NB4 (cell line): ENCODE data around the gene KRT17.
"Not testable (repeated sequence)": the region's sequence is repeated elsewhere in the genome, so short reads cannot be mapped to it uniquely, and the experiment has no call there.

Experiments used
- DNase-seq: peaks from one replicate; pipeline ENCODE4 v3.0.0; 2010; ENCODE audit warnings: low read depth
- H3K4me3 ChIP-seq: one replicate; pipeline ENCODE4 v1.5.1; 2011; ENCODE audit warnings: mild to moderate bottlenecking, low read depth, low read length, moderate library complexity
- MYC ChIP-seq: IDR thresholded peaks from 2 replicates; pipeline ENCODE4 v1.6.1; 2011; ENCODE audit warnings: low read depth, low read length
- POLR2A ChIP-seq: IDR thresholded peaks from 2 replicates; pipeline ENCODE4 v1.6.1; 2011; ENCODE audit warnings: mild to moderate bottlenecking; ENCODE audit not compliant: insufficient read length; ENCODE audit errors: extremely low read depth
- TF ChIP-seq, protein P1 (sequence below): IDR thresholded peaks from one replicate; pipeline ENCODE4 v1.5.1; 2012; ENCODE audit warnings: low read depth, low read length
- TF ChIP-seq, protein P2 (sequence below): IDR thresholded peaks from 2 replicates; pipeline ENCODE4 v1.6.1; 2011; ENCODE audit warnings: low read depth, low read length

KRT17 gene

DNA sequence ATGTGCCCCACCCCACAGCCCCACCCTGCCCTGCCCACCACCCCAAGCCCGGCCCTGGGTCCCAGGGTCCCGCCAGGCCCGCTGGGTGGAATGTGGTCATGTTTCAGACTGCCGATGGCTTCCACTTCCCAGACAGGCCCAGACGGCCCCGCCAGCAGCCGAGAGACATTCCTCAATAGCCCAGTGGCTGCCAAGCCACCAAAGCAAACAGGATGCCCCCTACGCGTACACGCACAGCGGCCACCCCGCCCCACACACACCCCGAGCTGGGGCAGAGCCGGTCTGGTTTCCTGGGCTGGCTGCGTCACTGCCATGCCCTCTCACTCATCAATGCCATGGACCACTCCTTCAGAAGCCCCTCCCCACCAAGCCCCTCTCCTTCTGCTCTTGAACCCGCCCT is 1.2 kb upstream of the KRT17 start:
- H3K4me3 ChIP-seq = no peak overlapping the region
- DNase-seq = peak; percentile 46
- TF ChIP-seq, protein P1, sequence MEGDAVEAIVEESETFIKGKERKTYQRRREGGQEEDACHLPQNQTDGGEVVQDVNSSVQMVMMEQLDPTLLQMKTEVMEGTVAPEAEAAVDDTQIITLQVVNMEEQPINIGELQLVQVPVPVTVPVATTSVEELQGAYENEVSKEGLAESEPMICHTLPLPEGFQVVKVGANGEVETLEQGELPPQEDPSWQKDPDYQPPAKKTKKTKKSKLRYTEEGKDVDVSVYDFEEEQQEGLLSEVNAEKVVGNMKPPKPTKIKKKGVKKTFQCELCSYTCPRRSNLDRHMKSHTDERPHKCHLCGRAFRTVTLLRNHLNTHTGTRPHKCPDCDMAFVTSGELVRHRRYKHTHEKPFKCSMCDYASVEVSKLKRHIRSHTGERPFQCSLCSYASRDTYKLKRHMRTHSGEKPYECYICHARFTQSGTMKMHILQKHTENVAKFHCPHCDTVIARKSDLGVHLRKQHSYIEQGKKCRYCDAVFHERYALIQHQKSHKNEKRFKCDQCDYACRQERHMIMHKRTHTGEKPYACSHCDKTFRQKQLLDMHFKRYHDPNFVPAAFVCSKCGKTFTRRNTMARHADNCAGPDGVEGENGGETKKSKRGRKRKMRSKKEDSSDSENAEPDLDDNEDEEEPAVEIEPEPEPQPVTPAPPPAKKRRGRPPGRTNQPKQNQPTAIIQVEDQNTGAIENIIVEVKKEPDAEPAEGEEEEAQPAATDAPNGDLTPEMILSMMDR = no peak
- TF ChIP-seq MYC (no peak), POLR2A (no peak)
- TF ChIP-seq, protein P2, sequence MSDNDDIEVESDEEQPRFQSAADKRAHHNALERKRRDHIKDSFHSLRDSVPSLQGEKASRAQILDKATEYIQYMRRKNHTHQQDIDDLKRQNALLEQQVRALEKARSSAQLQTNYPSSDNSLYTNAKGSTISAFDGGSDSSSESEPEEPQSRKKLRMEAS = no peak

DNA sequence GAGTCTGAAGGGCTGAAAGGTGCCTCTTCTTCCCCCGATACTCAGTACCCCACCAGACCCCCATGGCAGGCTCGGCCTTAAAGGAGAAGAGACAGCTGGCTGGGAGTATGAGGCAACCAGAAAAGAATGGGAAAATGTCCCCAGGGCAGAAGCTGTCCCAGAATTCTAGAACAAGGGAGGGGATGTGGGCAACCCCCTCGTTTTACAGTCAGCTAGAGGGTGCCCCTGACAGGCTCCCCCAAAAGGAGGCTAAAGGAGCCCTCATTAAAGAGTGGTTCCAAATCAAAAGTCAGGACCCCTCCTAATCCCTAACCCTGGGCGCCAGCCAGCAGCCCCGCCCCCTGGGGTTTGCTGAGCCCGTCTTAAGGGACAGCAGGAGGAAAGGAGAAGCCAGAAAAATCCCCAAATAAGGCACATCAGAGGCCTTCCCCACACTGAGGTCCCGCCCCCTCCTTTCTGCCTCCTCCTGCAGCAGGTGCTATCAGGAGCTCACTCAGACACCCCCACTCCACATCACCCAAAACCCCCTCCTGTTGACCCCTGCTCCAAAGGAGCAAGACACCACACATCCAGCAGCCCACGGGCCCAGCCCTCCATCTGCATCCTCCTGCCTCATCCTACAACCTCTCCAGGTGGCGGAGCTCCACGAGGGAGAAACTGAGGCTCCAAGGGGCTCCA is 1.1 kb downstream of the KRT17 start:
- not testable (repeated sequence) for DNase-seq

DNA sequence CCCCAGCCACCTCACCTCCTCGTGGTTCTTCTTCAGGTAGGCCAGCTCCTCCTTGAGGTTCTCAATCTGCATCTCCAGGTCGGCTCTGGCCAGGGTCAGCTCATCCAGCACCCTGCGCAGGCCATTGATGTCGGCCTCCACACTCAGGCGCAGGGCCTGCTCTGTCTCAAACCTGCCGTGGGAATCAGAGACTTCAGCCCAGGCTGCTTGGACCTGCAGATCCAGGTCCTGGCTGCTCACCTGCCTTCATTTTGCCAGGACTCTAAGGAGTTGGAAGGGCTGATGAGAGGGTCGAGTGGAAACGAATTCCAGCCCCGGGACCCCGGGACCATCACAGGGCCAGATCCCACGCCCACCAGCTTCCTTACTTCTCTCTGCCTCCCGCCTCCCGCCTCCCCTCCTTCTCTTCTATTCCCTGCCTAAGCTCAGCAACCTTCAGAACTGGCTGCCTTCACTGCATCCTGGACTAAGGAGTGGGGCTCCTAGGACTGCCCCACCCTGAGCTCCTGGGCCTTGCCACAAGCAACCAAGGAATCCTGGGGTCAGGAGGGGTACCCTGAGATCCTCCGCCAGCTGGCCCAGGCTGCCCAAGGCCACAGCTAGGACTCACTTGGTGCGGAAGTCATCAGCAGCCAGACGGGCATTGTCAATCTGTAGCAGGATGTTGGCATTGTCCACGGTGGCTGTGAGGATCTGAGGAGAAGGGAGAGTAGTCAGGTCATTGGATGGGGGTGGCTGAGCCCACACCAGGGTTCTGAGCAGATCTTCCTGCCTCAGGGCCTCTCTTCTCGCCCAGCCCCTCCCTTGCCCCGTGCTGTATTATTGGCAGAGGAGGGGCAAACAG is 1.8 kb downstream of the KRT17 start:
- not testable (repeated sequence) for H3K4me3 ChIP-seq

More for the DNA sequence above, 1.1 kb downstream of the KRT17 start:
- not testable (repeated sequence) for H3K4me3 ChIP-seq

DNA sequence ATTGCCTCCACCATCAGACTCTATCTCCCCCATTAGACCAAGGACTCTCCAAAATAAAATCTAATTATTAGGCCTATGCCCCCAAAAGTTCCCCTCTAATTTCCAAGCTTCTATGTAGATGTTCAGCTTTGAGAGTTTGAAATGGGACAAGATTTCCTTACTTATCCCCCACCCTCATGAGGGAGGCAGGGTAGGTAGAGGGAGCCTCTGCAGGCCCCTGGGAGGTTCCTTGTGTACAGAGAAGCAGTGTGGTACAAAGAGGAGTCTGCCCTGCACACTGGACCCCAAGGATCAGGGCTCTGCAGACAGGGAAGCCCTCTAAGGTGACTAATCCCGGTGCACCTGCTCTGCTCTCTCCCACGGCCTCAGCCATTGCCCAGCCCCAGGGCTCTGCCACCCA is 2.5 kb downstream of the KRT17 start:
- no peak for TF ChIP-seq MYC
- TF ChIP-seq, protein P2 = no peak
- H3K4me3 ChIP-seq = no peak overlapping the region
- DNase-seq = no peak

More for the DNA sequence above, 1.8 kb downstream of the KRT17 start:
- not testable (repeated sequence) for DNase-seq

DNA sequence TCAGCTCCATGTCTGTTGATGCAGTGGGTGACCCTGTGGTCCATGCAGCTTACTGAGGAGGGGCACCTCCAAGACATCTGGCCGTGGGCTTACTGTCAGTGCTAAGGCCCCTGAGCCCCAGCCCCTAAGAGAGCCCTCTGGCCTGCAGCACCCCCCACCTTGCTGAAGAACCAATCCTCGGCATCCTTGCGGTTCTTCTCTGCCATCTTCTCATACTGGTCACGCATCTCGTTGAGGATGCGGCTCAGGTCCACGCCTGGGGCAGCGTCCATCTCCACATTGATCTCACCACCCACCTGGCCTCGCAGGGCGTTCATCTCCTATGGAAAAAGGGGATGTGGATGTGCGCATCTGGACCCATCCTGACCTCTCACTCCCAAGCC is 2.9 kb downstream of the KRT17 start:
- not testable (repeated sequence) for DNase-seq

DNA sequence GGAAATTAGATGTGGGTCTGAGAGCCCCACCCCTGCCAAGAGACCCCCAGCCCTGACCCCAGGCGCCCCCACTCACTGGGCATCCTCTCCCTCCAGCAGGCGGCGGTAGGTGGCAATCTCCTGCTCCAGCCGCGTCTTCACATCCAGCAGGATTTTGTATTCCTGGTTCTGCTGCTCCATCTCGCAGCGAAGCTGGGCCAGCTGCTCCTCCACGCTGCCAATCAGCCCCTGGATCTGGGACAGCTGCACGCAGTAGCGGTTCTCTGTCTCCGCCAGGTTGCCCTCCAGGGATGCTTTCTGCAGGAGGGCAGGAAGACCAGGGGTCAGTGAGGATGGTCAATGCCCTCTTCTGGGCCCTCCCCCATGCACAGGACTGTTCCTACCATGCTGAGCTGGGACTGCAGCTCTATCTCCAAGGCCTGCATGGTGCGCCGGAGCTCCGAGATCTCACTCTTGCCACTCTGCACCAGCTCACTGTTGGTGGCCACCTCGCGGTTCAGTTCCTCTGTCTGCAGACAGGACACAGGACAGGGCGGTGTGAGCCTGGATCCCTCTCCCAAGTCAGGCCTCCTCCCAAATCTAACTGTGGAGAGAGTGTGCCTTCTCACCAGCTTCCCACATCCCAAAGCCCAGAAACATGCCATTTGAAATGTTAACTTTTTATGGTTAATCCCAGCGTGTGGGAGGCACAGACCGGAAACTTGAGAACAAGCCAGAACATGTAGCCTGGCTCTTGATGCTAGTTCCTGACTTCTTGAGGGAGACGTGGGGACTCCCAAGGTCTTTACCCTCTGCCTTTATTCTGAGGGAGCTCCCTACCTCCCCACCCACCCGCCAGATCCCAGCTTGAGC is 3.6 kb downstream of the KRT17 start:
- no peak for DNase-seq
- TF ChIP-seq, protein P1 = no peak
- TF ChIP-seq, protein P2 = no peak
- TF ChIP-seq POLR2A (no peak), MYC (no peak)
- no peak overlapping the region for H3K4me3 ChIP-seq

More for the DNA sequence above, 2.9 kb downstream of the KRT17 start:
- not testable (repeated sequence) for H3K4me3 ChIP-seq

DNA sequence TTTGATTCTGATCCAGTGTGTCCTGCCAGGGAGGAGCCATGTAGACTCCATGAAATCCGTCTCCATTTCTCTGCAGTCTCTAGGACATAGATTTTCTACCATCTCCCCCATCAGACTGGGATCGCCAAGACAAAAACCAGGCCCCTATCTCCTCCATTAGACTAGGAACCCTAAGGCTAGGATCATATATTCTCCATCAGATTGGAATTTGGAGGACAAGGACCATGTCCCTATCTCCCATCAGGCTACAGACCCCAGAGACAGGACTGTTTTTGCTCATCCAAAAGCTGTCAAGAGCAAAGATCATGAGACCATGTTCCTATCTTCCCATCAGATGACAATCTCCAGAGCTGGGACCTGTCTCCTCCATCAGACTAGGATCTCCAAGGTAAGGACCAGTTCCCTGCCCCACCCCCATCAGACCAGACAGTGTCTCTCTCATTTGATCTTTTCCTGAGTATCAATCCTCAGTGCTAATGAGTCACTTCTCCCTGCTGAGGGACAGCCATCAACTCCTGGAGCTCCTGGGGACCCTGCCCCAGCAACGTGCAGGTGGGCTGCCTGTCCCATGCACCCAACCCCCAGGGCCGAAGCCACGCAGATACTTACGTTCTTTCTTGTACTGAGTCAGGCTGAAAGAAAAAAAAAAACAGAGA is 4.3 kb downstream of the KRT17 start:
- not testable (repeated sequence) for DNase-seq

DNA sequence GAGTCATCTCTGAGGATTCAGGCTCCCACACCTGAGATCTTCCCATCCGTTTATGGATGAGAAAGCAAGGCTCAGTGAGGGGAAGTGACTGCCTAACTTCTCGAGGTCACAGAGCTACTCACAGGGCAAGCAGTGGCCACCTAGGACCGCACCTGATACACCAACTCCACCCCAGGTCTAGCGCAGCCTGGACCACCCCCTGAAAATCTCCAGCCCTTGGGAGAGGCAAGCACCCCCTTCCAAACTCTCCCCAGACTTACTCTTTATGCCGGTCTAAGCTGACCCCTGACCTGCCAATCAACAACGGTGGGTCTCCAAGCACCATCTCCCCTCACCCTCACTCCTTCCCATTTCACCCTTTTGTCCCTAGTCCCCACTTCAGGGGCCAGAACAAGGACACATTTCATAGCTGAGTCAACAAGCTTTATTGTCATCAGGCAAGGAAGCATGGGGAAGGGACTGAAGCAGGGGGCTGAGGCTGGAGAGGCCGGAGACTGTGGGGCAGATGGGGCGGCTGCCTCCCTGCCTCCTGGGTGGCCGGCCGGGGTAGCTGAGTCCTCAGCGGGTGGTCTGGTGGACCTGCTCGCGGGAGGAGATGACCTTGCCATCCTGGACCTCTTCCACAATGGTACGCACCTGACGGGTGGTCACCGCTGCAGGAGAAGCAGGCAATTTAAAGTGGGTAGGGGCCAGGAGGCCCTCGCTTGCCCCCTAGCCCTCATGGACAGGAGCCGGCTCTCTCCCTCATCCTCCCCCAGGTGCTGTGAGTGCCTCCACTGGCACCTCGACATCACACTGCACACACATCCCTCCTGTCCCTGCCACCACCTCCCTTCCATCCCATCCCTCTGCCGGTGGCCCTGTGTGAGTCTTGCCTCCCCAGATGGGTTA is 5.1 kb downstream of the KRT17 start:
- TF ChIP-seq POLR2A = no peak
- no peak for TF ChIP-seq MYC
- TF ChIP-seq, protein P1 = no peak
- TF ChIP-seq, protein P2 = no peak
- no peak for DNase-seq
- H3K4me3 ChIP-seq = no peak overlapping the region

More for the DNA sequence above, 4.3 kb downstream of the KRT17 start:
- not testable (repeated sequence) for H3K4me3 ChIP-seq
